Ishikawa (cell line): Measurements from ENCODE around the gene TLE1.

Source experiments
- EGR1 ChIP-seq: IDR thresholded peaks from 2 replicates; pipeline ENCODE4 v1.6.1; 2012
- EP300 ChIP-seq: IDR thresholded peaks from 2 replicates; pipeline ENCODE4 v1.6.1; 2012; ENCODE audit warnings: borderline replicate concordance
- TCF12 ChIP-seq: IDR thresholded peaks from 2 replicates; pipeline ENCODE4 v1.6.1; 2012; ENCODE audit warnings: low read depth
- YY1 ChIP-seq: IDR thresholded peaks from 2 replicates; pipeline ENCODE4 v1.6.1; 2012; ENCODE audit warnings: low read depth
- TF ChIP-seq, protein P1 (sequence below): IDR thresholded peaks from 2 replicates; pipeline ENCODE4 v1.6.1; 2012
- TF ChIP-seq, protein P2 (sequence below): IDR thresholded peaks from 2 replicates; pipeline ENCODE4 v1.6.1; 2012; ENCODE audit warnings: low read depth, mild to moderate bottlenecking

DNA sequence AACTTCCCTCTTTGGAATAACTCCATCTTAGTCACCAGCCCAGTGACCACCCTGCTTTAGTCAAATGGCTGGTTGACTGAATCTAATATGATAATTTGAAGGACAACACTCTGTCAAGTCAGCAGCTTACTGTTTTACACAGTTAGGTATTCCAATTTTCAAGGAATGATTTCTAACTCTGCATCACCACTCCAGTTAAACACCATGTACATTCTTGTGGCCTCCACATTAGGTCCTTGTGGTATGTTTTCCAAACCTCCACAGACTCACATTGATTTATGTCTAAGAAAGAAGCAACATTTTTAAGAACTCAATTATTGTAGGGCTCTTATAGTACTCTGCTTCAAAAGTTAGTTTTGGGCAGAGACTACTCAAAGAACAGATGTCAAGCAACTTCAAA lies 110.7 kb downstream of the TLE1 start:
- no peak for TF ChIP-seq YY1
- TF ChIP-seq, protein P1, sequence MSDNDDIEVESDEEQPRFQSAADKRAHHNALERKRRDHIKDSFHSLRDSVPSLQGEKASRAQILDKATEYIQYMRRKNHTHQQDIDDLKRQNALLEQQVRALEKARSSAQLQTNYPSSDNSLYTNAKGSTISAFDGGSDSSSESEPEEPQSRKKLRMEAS = no peak
- no peak for TF ChIP-seq EP300
- TF ChIP-seq, protein P2, sequence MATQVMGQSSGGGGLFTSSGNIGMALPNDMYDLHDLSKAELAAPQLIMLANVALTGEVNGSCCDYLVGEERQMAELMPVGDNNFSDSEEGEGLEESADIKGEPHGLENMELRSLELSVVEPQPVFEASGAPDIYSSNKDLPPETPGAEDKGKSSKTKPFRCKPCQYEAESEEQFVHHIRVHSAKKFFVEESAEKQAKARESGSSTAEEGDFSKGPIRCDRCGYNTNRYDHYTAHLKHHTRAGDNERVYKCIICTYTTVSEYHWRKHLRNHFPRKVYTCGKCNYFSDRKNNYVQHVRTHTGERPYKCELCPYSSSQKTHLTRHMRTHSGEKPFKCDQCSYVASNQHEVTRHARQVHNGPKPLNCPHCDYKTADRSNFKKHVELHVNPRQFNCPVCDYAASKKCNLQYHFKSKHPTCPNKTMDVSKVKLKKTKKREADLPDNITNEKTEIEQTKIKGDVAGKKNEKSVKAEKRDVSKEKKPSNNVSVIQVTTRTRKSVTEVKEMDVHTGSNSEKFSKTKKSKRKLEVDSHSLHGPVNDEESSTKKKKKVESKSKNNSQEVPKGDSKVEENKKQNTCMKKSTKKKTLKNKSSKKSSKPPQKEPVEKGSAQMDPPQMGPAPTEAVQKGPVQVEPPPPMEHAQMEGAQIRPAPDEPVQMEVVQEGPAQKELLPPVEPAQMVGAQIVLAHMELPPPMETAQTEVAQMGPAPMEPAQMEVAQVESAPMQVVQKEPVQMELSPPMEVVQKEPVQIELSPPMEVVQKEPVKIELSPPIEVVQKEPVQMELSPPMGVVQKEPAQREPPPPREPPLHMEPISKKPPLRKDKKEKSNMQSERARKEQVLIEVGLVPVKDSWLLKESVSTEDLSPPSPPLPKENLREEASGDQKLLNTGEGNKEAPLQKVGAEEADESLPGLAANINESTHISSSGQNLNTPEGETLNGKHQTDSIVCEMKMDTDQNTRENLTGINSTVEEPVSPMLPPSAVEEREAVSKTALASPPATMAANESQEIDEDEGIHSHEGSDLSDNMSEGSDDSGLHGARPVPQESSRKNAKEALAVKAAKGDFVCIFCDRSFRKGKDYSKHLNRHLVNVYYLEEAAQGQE = no peak
- TF ChIP-seq TCF12 = no peak
- no peak for TF ChIP-seq EGR1
